Rectal smooth muscle tissue (tissue), 1 donor: ENCODE results near the gene ZNF780A.

Experiments
- H3K27ac ChIP-seq: one replicate; pipeline ENCODE4 v1.7.0; 2013; ENCODE audit warnings: low read depth, low read length, inconsistent platforms
- H3K27me3 ChIP-seq: one replicate; pipeline ENCODE4 v1.7.0; 2013; ENCODE audit warnings: low read length; ENCODE audit not compliant: control insufficient read depth, insufficient read depth
- H3K36me3 ChIP-seq: one replicate; pipeline ENCODE4 v1.7.0; 2013; ENCODE audit warnings: low read length; ENCODE audit not compliant: control insufficient read depth, insufficient read depth
- H3K4me1 ChIP-seq: one replicate; pipeline ENCODE4 v1.7.0; 2013; ENCODE audit warnings: low read length; ENCODE audit not compliant: control insufficient read depth, insufficient read depth
- H3K4me3 ChIP-seq: one replicate; pipeline ENCODE4 v1.7.0; 2013; ENCODE audit warnings: low read length
- H3K9ac ChIP-seq: one replicate; pipeline ENCODE4 v1.7.0; 2013; ENCODE audit warnings: low read length

The ZNF780A gene

DNA sequence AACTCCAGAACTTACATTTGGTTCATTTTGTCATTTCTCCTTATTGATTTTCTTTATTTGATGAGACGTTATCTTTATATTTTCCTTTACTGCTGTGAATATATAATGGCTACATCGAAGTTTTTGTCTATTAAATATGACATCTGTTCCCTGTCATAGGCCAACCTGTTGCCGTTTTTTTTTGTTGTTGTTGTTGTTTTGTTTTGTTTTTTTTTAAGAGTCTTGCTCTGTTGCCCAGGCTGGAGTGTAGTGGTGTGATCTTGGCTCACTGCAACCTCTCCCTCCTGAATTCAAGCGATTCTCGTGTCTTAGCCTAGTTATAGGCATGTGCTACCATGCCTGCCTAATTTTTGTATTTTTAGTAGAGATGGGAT is 64.2 kb downstream of the ZNF780A start:
- H3K9ac ChIP-seq: no peak overlapping the region
- no peaks in the 10 kb centered on the region for H3K36me3 ChIP-seq
- no peak overlapping the region for H3K27ac ChIP-seq
- H3K4me1 ChIP-seq: no peaks in the 10 kb centered on the region
- H3K27me3 ChIP-seq: no peaks in the 10 kb centered on the region
- no peak overlapping the region for H3K4me3 ChIP-seq

DNA sequence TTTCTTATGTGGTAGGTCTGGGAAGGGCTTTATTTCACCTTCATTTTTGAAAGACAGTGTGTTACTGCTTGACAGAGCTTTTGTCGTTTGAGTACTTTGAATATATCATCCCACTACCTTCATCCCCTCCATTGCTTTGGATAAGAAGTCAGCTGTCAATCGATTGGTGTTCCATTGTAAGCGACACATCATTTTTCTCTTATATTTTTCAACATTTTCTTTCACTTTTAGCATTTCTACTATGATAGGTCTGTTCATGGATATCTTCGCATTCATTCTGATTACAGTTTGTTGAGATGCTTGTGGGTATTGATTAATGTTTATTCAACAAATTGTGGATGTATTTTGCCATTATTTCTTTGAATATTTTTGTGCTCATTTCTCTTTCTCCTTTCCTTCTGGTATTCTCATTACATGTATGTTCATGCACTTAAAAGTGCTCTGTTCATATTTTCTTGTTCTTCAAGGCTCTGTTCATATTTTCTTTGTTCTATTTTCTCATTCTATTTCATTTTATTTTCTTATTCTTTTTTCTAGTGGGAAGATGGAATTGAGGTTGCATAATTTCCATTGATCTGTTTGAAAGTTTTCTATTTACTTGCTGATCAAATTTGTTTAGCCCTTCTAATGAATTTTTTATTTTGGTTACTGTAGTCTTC is 64.7 kb downstream of the ZNF780A start:
- Histone ChIP-seq H3K4me3 (no peak overlapping the region), H3K27ac (no peak overlapping the region), H3K9ac (no peak overlapping the region), H3K4me1 (no peaks in the 10 kb centered on the region), H3K27me3 (no peaks in the 10 kb centered on the region), H3K36me3 (no peaks in the 10 kb centered on the region)

DNA sequence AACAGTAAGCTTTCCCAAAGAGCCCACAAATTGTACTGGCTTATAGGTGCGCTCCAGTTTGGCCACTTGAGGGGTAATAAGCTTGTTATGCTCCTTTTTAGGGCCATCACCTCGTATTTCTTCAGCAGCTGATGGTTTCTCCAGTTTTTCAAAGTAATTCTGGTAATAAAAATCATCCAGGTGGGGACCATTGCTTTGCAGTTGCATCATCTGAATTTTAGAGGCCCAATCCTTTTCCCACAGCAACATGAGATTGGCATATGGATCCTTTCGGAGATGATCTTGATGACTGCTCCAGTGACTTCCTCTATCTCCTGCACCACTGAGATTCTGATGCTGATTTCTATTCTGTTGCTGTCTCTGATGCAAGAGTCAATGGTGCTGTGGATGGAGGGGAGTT is 66.8 kb downstream of the ZNF780A start:
- no peaks in the 10 kb centered on the region for H3K36me3 ChIP-seq
- H3K4me3 ChIP-seq: no peak overlapping the region
- no peak overlapping the region for H3K27ac ChIP-seq
- H3K9ac ChIP-seq: no peak overlapping the region
- no peaks in the 10 kb centered on the region for H3K27me3 ChIP-seq
- H3K4me1 ChIP-seq: no peaks in the 10 kb centered on the region
